ENCODE measurements around the gene CAMTA1. TPM values are rescaled to one million over a fixed set of nuclear protein-coding genes. Genes with fewer than 3 reads are reported as not detected.

CAMTA1 gene
- total and polyA plus RNA-seq, 8 donors, result 42.8 to 213 (median 118) TPM

DNA sequence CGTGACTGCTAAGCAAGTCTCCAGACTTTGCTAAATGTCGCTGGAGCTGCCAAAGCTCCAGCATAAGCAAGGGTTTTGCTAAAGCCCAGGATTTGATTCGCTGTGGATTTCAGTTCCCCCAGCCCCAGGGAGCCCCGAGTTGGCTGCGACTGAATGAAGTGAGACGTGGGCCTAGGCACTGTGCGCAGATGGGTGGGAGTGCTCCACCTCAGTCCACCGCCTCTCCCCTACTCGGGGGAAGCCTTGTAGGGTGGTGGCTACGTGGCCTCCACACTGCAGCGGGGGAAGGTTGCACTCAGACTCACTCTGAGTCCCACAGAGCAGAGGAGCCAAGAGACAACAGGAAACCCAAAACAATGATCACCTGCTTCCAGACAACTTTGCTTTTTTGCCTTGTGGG is 588.0 kb downstream of the CAMTA1 start:
- Histone ChIP-seq H3K27me3 (no peaks in the 10 kb centered on the region), H3K9me3 (no peaks in the 10 kb centered on the region), H3K27ac (no peak overlapping the region), H3K4me3 (no peak overlapping the region), H3K36me3 (no peaks in the 10 kb centered on the region), H3K4me1 (no peaks in the 10 kb centered on the region)
- no peak for DNase-seq
- intact Hi-C loops (cut with DNase I; ENCODE audit: low total_unique reads), result no loop called here
- WGBS, 5 donors, result 76 to 88% (median 83%) methylated on average over 11 of the region's 11 CpGs
- no peak for TF ChIP-seq POLR2A (IDR thresholded peaks at IDR 0.05)
- TF ChIP-seq, protein P1, sequence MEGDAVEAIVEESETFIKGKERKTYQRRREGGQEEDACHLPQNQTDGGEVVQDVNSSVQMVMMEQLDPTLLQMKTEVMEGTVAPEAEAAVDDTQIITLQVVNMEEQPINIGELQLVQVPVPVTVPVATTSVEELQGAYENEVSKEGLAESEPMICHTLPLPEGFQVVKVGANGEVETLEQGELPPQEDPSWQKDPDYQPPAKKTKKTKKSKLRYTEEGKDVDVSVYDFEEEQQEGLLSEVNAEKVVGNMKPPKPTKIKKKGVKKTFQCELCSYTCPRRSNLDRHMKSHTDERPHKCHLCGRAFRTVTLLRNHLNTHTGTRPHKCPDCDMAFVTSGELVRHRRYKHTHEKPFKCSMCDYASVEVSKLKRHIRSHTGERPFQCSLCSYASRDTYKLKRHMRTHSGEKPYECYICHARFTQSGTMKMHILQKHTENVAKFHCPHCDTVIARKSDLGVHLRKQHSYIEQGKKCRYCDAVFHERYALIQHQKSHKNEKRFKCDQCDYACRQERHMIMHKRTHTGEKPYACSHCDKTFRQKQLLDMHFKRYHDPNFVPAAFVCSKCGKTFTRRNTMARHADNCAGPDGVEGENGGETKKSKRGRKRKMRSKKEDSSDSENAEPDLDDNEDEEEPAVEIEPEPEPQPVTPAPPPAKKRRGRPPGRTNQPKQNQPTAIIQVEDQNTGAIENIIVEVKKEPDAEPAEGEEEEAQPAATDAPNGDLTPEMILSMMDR (IDR thresholded peaks at IDR 0.05), result no peak
- TF ChIP-seq EP300 (IDR thresholded peaks at IDR 0.05), result no peak
- no peak for TF ChIP-seq POLR2AphosphoS5 (IDR thresholded peaks at IDR 0.05)

DNA sequence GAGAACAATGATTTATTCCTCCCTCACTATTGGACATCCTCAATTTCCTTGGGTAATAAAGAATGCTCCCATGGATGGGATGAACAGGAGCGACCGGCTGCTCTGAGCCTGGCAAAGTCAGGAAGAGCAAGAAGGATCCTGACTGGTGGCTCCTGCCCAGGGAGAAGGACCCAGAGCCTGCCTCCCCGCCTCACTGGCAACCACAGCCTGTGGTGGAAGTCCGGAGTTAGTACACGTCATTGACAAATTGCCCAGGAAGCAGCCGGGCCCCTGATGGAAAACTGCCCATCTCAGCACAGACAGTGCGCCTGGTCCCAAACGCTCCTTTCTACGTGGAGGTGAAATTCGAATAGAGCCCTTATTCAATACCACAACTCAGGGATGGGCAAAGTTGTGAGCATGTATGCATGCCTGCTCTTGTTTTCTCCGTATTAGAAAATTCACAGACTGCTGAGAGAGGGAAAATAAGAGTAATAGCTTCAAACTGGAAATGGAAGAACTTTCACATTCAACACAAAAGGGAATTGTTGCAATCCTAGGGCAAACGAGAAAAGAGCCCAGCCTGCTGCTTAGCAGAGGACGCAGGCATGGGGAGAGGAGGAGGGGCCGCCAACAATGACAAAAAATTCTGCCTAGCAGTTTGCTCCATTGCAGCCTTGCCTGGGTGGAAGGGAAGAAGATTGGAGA is 588.8 kb downstream of the CAMTA1 start:
- no peaks in the 10 kb centered on the region for H3K27me3 ChIP-seq
- H3K27ac ChIP-seq, result no peak overlapping the region
- WGBS, 5 donors, result 33 to 49% (median 41%) methylated on average over 12 to 14 of the region's 14 CpGs
- no peaks in the 10 kb centered on the region for H3K9me3 ChIP-seq
- intact Hi-C loops (cut with DNase I; ENCODE audit: low total_unique reads), result no loop called here
- peak; percentile 17 to 31 for DNase-seq
- TF ChIP-seq POLR2A (IDR thresholded peaks at IDR 0.05) (no peak), EP300 (IDR thresholded peaks at IDR 0.05) (no peak), POLR2AphosphoS5 (IDR thresholded peaks at IDR 0.05) (no peak)
- TF ChIP-seq, protein P1 (IDR thresholded peaks at IDR 0.05), result no peak
- H3K36me3 ChIP-seq, result no peaks in the 10 kb centered on the region
- no peaks in the 10 kb centered on the region for H3K4me1 ChIP-seq
- H3K4me3 ChIP-seq, result no peak overlapping the region

DNA sequence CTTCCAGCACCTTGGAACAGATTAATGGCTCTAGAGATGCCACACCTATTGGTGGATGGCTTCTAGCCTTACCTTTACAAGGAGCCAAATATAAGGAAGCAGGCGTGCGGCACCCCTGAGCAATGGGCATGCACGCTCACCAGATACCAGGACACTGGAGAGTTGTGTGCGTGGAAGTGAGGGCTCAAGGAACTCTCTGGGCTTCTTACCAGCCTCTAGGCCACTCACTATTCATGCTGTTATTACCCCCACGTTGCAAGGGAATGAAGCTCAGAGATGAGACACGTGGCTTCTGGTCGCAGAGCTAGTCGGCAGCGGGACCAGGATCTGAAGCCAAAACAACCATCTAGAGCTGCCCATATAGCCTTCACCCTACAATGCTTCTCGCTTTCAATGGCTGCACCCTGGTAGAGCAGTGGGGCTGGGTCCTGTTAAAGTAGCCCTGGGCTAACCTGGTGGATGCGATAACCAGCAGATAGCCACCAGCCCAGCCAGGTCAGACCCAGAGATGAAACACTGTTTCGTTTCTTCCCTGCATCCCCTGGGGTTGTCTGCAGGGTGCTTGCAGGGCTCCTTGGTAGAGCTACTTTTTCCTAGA is 589.4 kb downstream of the CAMTA1 start:
- H3K4me1 ChIP-seq, result peaks cover 0 to 3% (median 0%) of the 10 kb centered on the region in 4 donors
- no peaks in the 10 kb centered on the region for H3K9me3 ChIP-seq
- H3K27ac ChIP-seq, result no peak overlapping the region
- peak in 1 of 2 donors; percentile 3 for DNase-seq
- TF ChIP-seq EP300 (IDR thresholded peaks at IDR 0.05) (no peak), POLR2AphosphoS5 (IDR thresholded peaks at IDR 0.05) (no peak), POLR2A (IDR thresholded peaks at IDR 0.05) (no peak)
- TF ChIP-seq, protein P1 (IDR thresholded peaks at IDR 0.05), result no peak
- 80 to 94% (median 91%) methylated on average over 12 of the region's 12 CpGs for whole genome bisulfite sequencing, 5 donors
- intact Hi-C loops (cut with DNase I; ENCODE audit: low total_unique reads), result no loop called here
- H3K27me3 ChIP-seq, result peaks cover 0 to 2% (median 0%) of the 10 kb centered on the region in 3 donors
- no peak overlapping the region for H3K4me3 ChIP-seq
- H3K36me3 ChIP-seq, result no peaks in the 10 kb centered on the region

DNA sequence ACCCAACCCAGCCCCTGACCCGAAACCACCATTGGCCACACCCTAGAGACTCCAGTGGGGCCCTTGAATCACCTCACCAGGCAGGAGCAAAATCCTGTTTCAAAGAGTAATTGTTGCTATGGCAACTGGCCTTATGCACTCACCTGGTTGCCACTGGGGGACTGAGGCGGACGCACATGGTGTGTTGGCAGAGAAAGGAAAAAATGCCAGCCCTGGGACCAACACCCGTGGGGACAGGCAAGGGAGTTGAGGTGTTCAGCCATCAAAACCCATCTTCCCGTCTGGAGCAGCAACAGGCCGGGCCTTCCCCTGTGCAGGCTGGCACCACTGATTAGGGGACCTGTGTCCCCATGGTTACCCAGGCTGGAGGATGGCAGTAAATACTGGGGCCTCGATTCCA is 590.1 kb downstream of the CAMTA1 start:
- H3K4me1 ChIP-seq, result peaks cover 0 to 4% (median 0%) of the 10 kb centered on the region in 4 donors
- no peaks in the 10 kb centered on the region for H3K9me3 ChIP-seq
- TF ChIP-seq POLR2A (IDR thresholded peaks at IDR 0.05) (no peak), POLR2AphosphoS5 (IDR thresholded peaks at IDR 0.05) (no peak), EP300 (IDR thresholded peaks at IDR 0.05) (no peak)
- TF ChIP-seq, protein P1 (IDR thresholded peaks at IDR 0.05), result no peak
- no peak overlapping the region for H3K27ac ChIP-seq
- DNase-seq, result peak in 1 of 2 donors; percentile 20
- WGBS, 5 donors, result 79 to 84% (median 80%) methylated on average over 5 to 7 of the region's 7 CpGs
- intact Hi-C loops (cut with DNase I; ENCODE audit: low total_unique reads), result no loop called here
- no peaks in the 10 kb centered on the region for H3K36me3 ChIP-seq
- H3K27me3 ChIP-seq, result peaks cover 0 to 4% (median 0%) of the 10 kb centered on the region in 3 donors
- H3K4me3 ChIP-seq, result no peak overlapping the region

Data from stomach (tissue), 9 donors.